H1 (cell line): ENCODE results near the gene FGR. TPM values are rescaled to one million over a fixed set of nuclear protein-coding genes. Genes with fewer than 3 reads are reported as not detected.

Experiments used
- CHD7 ChIP-seq: fragments of 300-600 bp; sonication (generic); IDR thresholded peaks from 2 replicates; pipeline ENCODE4 v1.7.1; 2012; ENCODE audit warnings: low read length, moderate library complexity, mild to moderate bottlenecking, inconsistent platforms; ENCODE audit not compliant: insufficient replicate concordance
- CTBP2 ChIP-seq: IDR thresholded peaks from 2 replicates; pipeline ENCODE4 v1.7.0; 2011; ENCODE audit warnings: borderline replicate concordance, mild to moderate bottlenecking, moderate library complexity, mixed read lengths, low read length; ENCODE audit not compliant: insufficient read depth, insufficient read length
- EP300 ChIP-seq, 2 experiments: IDR thresholded peaks; 1 replicate in 1 of 2; 2 replicates in 1 of 2; pipeline ENCODE4 v1.6.1; 2011 to 2012; ENCODE audit warnings: low read depth in 2 of 2, low read length in 2 of 2, mild to moderate bottlenecking in 2 of 2, borderline replicate concordance in 1 of 2, inconsistent platforms in 1 of 2, moderate library complexity in 1 of 2
- POU5F1 ChIP-seq: IDR thresholded peaks from 2 replicates; pipeline ENCODE4 v1.6.1; 2011; ENCODE audit warnings: low read depth, mild to moderate bottlenecking, low read length, moderate library complexity
- RFX5 ChIP-seq: IDR thresholded peaks from 2 replicates; pipeline ENCODE4 v1.6.1; 2011; ENCODE audit warnings: low read depth, low read length, improper control_type of control experiment, borderline replicate concordance
- TCF12 ChIP-seq: IDR thresholded peaks from 2 replicates; pipeline ENCODE4 v1.6.1; 2011; ENCODE audit warnings: low read depth, mild to moderate bottlenecking, low read length
- polyA plus RNA-seq, 7 experiments: library from polyadenylated mRNA; depleted of rRNA in 3 of 7; stranded (reverse) in 5 of 7; unstranded in 2 of 7; fragments of >200 nt in 5 of 7; fragments of 200-250 nt in 2 of 7; gene quantifications; 1 replicate in 5 of 7; 2 replicates in 1 of 7; 4 replicates in 1 of 7; pipeline versions ENCODE4 v1.2.1 to v1.2.3, GENCODE V29; 2011 to 2013; ENCODE audit warnings: missing spikeins in 2 of 7, mixed read lengths in 2 of 7
- total RNA-seq: library from RNA; stranded (reverse); fragmentation: NEBNext Ultra II Directional; extraction: Animal tissue kit (Norgen Biotek cat#: 25700); gene quantifications from 2 replicates; pipeline ENCODE4 v1.2.1, GENCODE V29; 2021

FGR gene
- total and polyA plus RNA-seq, 2 of the 8 experiments (the other 6 are each of a cell fraction or from before 2014, with no cell fraction given): 0.22 to 0.95 TPM

- TF ChIP-seq TCF12 (no peak), CHD7 (no peak), EP300 (IDR thresholded peaks at IDR 0.05; ENCODE audit: borderline replicate concordance in 1 of 2, low read depth in 2 of 2, low read length in 2 of 2) (no peak), POU5F1 (no peak), CTBP2 (no peak), RFX5 (no peak)
Observed at GRCh38 chr1:27648602-27649305, 13.8 kb upstream of the FGR start (continued).
